Measurements from ENCODE around the gene SCAP. TPM values are rescaled to one million over a fixed set of nuclear protein-coding genes. Genes with fewer than 3 reads are reported as not detected.

The SCAP gene
- total RNA-seq, 2 experiments from 2014 or later, result 65.5 to 69.2 TPM

GRCh38 chr3:47423548-47424145, 52.1 kb downstream of the SCAP start:
- DNase-seq (no peak), ATAC-seq (no peak)
- peaks cover 4% of the 10 kb centered on the region for H3K36me3 Mint-ChIP-seq
- CTCF ChIA-PET, result interaction anchor here (1.3 to 6.0 kb wide), 3 partner anchors 53 to 98 kb away, joined by 3 to 89 read pairs (median 5); partner anchors contain the start of gene SCAP
- H3K4me3 Mint-ChIP-seq, result no peak overlapping the region
- H3K9me3 Mint-ChIP-seq (ENCODE audit: low read depth), result no peaks in the 10 kb centered on the region
- H3K27me3 Mint-ChIP-seq, result no peaks in the 10 kb centered on the region
- H3K4me1 Mint-ChIP-seq, result peaks cover 20% of the 10 kb centered on the region
- H3K27ac Mint-ChIP-seq, result no peak overlapping the region

- Mint-ChIP-seq H3K9me3 (ENCODE audit: low read depth) (no peaks in the 10 kb centered on the region), H3K36me3 (peaks cover 4% of the 10 kb centered on the region), H3K4me1 (peaks cover 20% of the 10 kb centered on the region), H3K27ac (peak overlapping the region; percentile 98), H3K27me3 (no peaks in the 10 kb centered on the region), H3K4me3 (no peak overlapping the region)
- ATAC-seq, result no peak
- DNase-seq, result no peak
- CTCF ChIA-PET, result interaction anchor here (2.2 to 6.0 kb wide), 3 partner anchors 42 to 58 kb away, joined by 9 to 89 read pairs (median 16); partner anchors contain the start of genes PTPN23 and SCAP
These were observed 53.0 kb downstream of the SCAP start for GRCh38 chr3:47422743-47423142.

GRCh38 chr3:47421741-47422649, 53.7 kb downstream of the SCAP start:
- CTCF ChIA-PET, result interaction anchor here (0.6 to 6.0 kb wide), 27 partner anchors 9 to 367 kb away, joined by 3 to 89 read pairs (median 5); partner anchors contain the start of genes ELP6, PTPN23 and SCAP
- Mint-ChIP-seq H3K4me1 (peaks cover 20% of the 10 kb centered on the region), H3K4me3 (no peak overlapping the region), H3K9me3 (ENCODE audit: low read depth) (no peaks in the 10 kb centered on the region), H3K36me3 (peaks cover 4% of the 10 kb centered on the region), H3K27me3 (no peaks in the 10 kb centered on the region), H3K27ac (peak overlapping the region; percentile 98)
- DNase-seq (no peak), ATAC-seq (no peak)

- ATAC-seq (peak; percentile 95), DNase-seq (peak; percentile 95)
- Mint-ChIP-seq H3K4me1 (peaks cover 20% of the 10 kb centered on the region), H3K36me3 (peaks cover 5% of the 10 kb centered on the region), H3K4me3 (peak overlapping the region; percentile 55), H3K27ac (peak overlapping the region; percentile 98), H3K9me3 (ENCODE audit: low read depth) (no peaks in the 10 kb centered on the region), H3K27me3 (no peaks in the 10 kb centered on the region)
- CTCF ChIA-PET, result interaction anchor here (0.5 to 6.0 kb wide), 40 partner anchors 8 to 382 kb away, joined by 3 to 89 read pairs (median 4); partner anchors contain the start of genes CSPG5, ELP6, PTPN23 and SCAP
These were observed 54.9 kb downstream of the SCAP start for GRCh38 chr3:47420511-47421484.

- H3K4me3 Mint-ChIP-seq, result no peak overlapping the region
These were observed 55.7 kb downstream of the SCAP start for GRCh38 chr3:47420044-47420430.

GRCh38 chr3:47419083-47420043, 56.4 kb downstream of the SCAP start:
- H3K27ac Mint-ChIP-seq, result peak overlapping the region; percentile 9
- no peaks in the 10 kb centered on the region for H3K9me3 Mint-ChIP-seq (ENCODE audit: low read depth)
- peaks cover 20% of the 10 kb centered on the region for H3K4me1 Mint-ChIP-seq
- no peak for DNase-seq
- CTCF ChIA-PET, result interaction anchor here (1.2 to 6.0 kb wide), 3 partner anchors 29 to 94 kb away, joined by 3 to 89 read pairs (median 6); partner anchors contain the start of genes ELP6 and SCAP
- H3K27me3 Mint-ChIP-seq, result no peaks in the 10 kb centered on the region
- peaks cover 8% of the 10 kb centered on the region for H3K36me3 Mint-ChIP-seq
- no peak overlapping the region for H3K4me3 Mint-ChIP-seq
- ATAC-seq, result no peak

More at GRCh38 chr3:47420044-47420430, 55.7 kb downstream of the SCAP start:
- Mint-ChIP-seq H3K4me1 (peaks cover 20% of the 10 kb centered on the region), H3K27ac (no peak overlapping the region), H3K27me3 (no peaks in the 10 kb centered on the region), H3K9me3 (ENCODE audit: low read depth) (no peaks in the 10 kb centered on the region), H3K36me3 (peaks cover 8% of the 10 kb centered on the region)
- ATAC-seq (no peak), DNase-seq (no peak)
- CTCF ChIA-PET, result interaction anchor here (1.3 to 6.0 kb wide), 7 partner anchors 21 to 382 kb away, joined by 3 to 89 read pairs (median 6); partner anchors contain the start of genes ELP6 and SCAP

GRCh38 chr3:47418167-47419082, 57.3 kb downstream of the SCAP start:
- no peaks in the 10 kb centered on the region for H3K27me3 Mint-ChIP-seq
- H3K27ac Mint-ChIP-seq, result no peak overlapping the region
- CTCF ChIA-PET, result interaction anchor here (1.2 to 6.0 kb wide), 3 partner anchors 28 to 95 kb away, joined by 3 to 89 read pairs (median 6); partner anchors contain the start of genes ELP6 and SCAP
- DNase-seq (no peak), ATAC-seq (no peak)
- H3K9me3 Mint-ChIP-seq (ENCODE audit: low read depth), result no peaks in the 10 kb centered on the region
- no peak overlapping the region for H3K4me3 Mint-ChIP-seq
- peaks cover 20% of the 10 kb centered on the region for H3K4me1 Mint-ChIP-seq
- H3K36me3 Mint-ChIP-seq, result peaks cover 9% of the 10 kb centered on the region

GRCh38 chr3:47416041-47416440, 59.7 kb downstream of the SCAP start:
- Mint-ChIP-seq H3K4me1 (peaks cover 3% of the 10 kb centered on the region), H3K27me3 (no peaks in the 10 kb centered on the region), H3K9me3 (ENCODE audit: low read depth) (no peaks in the 10 kb centered on the region), H3K36me3 (peaks cover 14% of the 10 kb centered on the region), H3K4me3 (no peak overlapping the region), H3K27ac (no peak overlapping the region)
- ATAC-seq (no peak), DNase-seq (no peak)
- CTCF ChIA-PET, result no interaction called here

- Mint-ChIP-seq H3K27ac (no peak overlapping the region), H3K4me3 (no peak overlapping the region), H3K9me3 (ENCODE audit: low read depth) (no peaks in the 10 kb centered on the region), H3K27me3 (no peaks in the 10 kb centered on the region), H3K36me3 (peaks cover 14% of the 10 kb centered on the region), H3K4me1 (no peaks in the 10 kb centered on the region)
- ATAC-seq, result no peak
- DNase-seq, result no peak
- CTCF ChIA-PET, result interaction anchor here (1.0 kb wide), 1 partner anchor 62 kb away, joined by 3 read pairs; no protein-coding TSS in a partner anchor
These were observed 60.8 kb downstream of the SCAP start for GRCh38 chr3:47414666-47415587.

GRCh38 chr3:47414161-47414564, 61.6 kb downstream of the SCAP start:
- H3K4me3 Mint-ChIP-seq, result no peak overlapping the region
- ATAC-seq (no peak), DNase-seq (no peak)
- no peaks in the 10 kb centered on the region for H3K4me1 Mint-ChIP-seq
- peaks cover 14% of the 10 kb centered on the region for H3K36me3 Mint-ChIP-seq
- H3K27me3 Mint-ChIP-seq, result no peaks in the 10 kb centered on the region
- no peak overlapping the region for H3K27ac Mint-ChIP-seq
- CTCF ChIA-PET, result interaction anchor here (0.9 kb wide), 1 partner anchor 62 kb away, joined by 3 read pairs; no protein-coding TSS in a partner anchor
- no peaks in the 10 kb centered on the region for H3K9me3 Mint-ChIP-seq (ENCODE audit: low read depth)

Measured in activated CD8-positive, alpha-beta memory T cell treated with anti-CD3 and anti-CD28 coated beads, Interleukin-2, amount 10 ng/mL, durations not matched to agents 7 days and 5 days (primary cell).